A549 (cell line): ENCODE results near the gene EMSY.

ENCODE experiments used
- CBX8 ChIP-seq: fragments of 200-600 bp; sonication (generic); IDR thresholded peaks from 2 replicates; pipeline ENCODE4 v1.6.1; 2016
- CEBPB ChIP-seq, 2 experiments: fragments of >200 bp in 1 of 2; sonication (Bioruptor Twin) in 1 of 2; formaldehyde crosslinking in 1 of 2; IDR thresholded peaks; 2 replicates each; pipeline ENCODE4 v1.6.1; 2012 to 2016
- CTCF ChIP-seq: fragments of >200 bp; sonication (Bioruptor Twin); formaldehyde crosslinking; IDR thresholded peaks from 3 replicates; pipeline ENCODE4 v1.5.1; 2016
- ELK1 ChIP-seq: fragments of 150-350 bp; IDR thresholded peaks from 2 replicates; pipeline ENCODE4 v1.6.1; 2014; ENCODE audit warnings: low read depth, mild to moderate bottlenecking, low read length
- EP300 ChIP-seq, 2 experiments: fragments of >200 bp; sonication (Bioruptor Twin); formaldehyde crosslinking; IDR thresholded peaks; 2 replicates in 1 of 2; 3 replicates in 1 of 2; pipeline ENCODE4 v1.6.1; 2016 to 2017
- ESRRA ChIP-seq: fragments of 150-350 bp; IDR thresholded peaks from 2 replicates; pipeline ENCODE4 v1.6.1; 2014; ENCODE audit warnings: mild to moderate bottlenecking, low read length, borderline replicate concordance
- PHF8 ChIP-seq: fragments of 200-600 bp; sonication (generic); IDR thresholded peaks from 2 replicates; pipeline ENCODE4 v1.6.1; 2016; ENCODE audit warnings: low read depth, mild to moderate bottlenecking, antibody characterized with exemption, moderate library complexity, borderline replicate concordance
- POLR2A ChIP-seq: IDR thresholded peaks from 2 replicates; pipeline ENCODE4 v1.6.1; 2012; ENCODE audit warnings: mild to moderate bottlenecking, low read length
- RFX5 ChIP-seq: fragments of 450-650 bp; IDR thresholded peaks from 2 replicates; pipeline ENCODE4 v1.7.1; 2014; ENCODE audit warnings: antibody characterized with exemption, mild to moderate bottlenecking, moderate library complexity
- SMC3 ChIP-seq: fragments of >200 bp; sonication (Bioruptor Twin); formaldehyde crosslinking; IDR thresholded peaks from 3 replicates; pipeline ENCODE4 v1.6.1; 2018; ENCODE audit warnings: inconsistent platforms
- SREBF2 ChIP-seq: fragments of 450-650 bp; IDR thresholded peaks from 2 replicates; pipeline ENCODE4 v1.6.1; 2014; ENCODE audit warnings: mild to moderate bottlenecking, moderate library complexity
- TP53 ChIP-seq: fragments of 250-450 bp; sonication (Bioruptor Pico); IDR thresholded peaks from 2 replicates; pipeline ENCODE4 v1.5.0; 2021; ENCODE audit warnings: mild to moderate bottlenecking, moderate library complexity

DNA sequence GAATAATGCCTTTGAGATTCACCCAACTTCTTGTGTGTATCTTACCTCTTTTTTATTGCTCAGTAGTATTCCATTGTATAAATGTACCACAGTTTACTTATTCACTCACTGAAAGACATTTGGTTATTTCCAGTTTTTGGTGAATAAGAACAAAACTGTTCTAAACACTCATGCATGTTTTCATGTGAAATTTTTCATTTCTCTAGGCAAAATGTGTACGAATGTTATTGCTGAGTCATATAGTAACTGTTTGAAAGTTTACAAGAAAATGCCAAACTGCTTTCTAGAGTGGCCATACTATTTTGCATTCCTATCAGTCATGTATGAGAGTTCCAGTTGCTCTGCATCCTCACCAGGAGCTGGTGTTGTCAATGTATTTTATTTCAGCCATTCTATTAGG, 8.8 kb upstream of the EMSY start:
- TF ChIP-seq CTCF (no peak), POLR2A (no peak), ELK1 (no peak), CBX8 (no peak), PHF8 (no peak), EP300 (IDR thresholded peaks at IDR 0.05) (no peak), ESRRA (no peak), CEBPB (IDR thresholded peaks at IDR 0.05) (no peak), SREBF2 (no peak), SMC3 (no peak), TP53 (CRISPR knock-in tag) (no peak), RFX5 (no peak)
